Gastroesophageal sphincter (tissue), 4 donors: ENCODE data around the gene HDLBP. TPM values are rescaled to one million over a fixed set of nuclear protein-coding genes. Genes with fewer than 3 reads are reported as not detected.

Experiments used
- ATAC-seq: fragments of 150-250 bp; one replicate; pipeline ENCODE4 v1.9.1; 2016; ENCODE audit warnings: mild to moderate bottlenecking, moderate library complexity
- H3K27ac ChIP-seq, 4 donors: fragments of 200-600 bp; sonication (generic) in 3 of 4; 1 replicate in 3 of 4; 2 replicates in 1 of 4; pipeline ENCODE4 v1.5.1; 2016 to 2019
- H3K27me3 ChIP-seq: fragments of 200-600 bp; sonication (generic); one replicate; pipeline ENCODE4 v1.5.1; 2019
- H3K36me3 ChIP-seq, 2 donors: fragments of 200-600 bp; sonication (generic); one replicate each; pipeline ENCODE4 v1.5.1; 2019; ENCODE audit warnings: control low read depth in 1 of 2
- H3K4me1 ChIP-seq, 3 donors: fragments of 200-600 bp; sonication (generic); 1 replicate in 2 of 3; 2 replicates in 1 of 3; pipeline ENCODE4 v1.5.1; 2016 to 2019; ENCODE audit warnings: control low read depth in 2 of 3
- H3K4me3 ChIP-seq, 2 donors: fragments of 200-600 bp; sonication (generic); one replicate each; pipeline ENCODE4 v1.5.1; 2019; ENCODE audit warnings: mild to moderate bottlenecking in 1 of 2, moderate library complexity in 1 of 2
- H3K9me3 ChIP-seq, 3 donors: fragments of 200-600 bp; sonication (generic); one replicate each; pipeline ENCODE4 v1.5.1; 2017 to 2019; ENCODE audit warnings: control low read depth in 2 of 3
- CTCF ChIP-seq, 4 experiments: fragments of 200-600 bp in 2 of 4; fragments of 450-650 bp in 2 of 4; sonication (generic) in 1 of 4; IDR thresholded peaks; one replicate each; pipeline ENCODE4 v1.5.1; 2017 to 2019; ENCODE audit warnings: antibody characterized with exemption in 4 of 4, mild to moderate bottlenecking in 2 of 4, moderate library complexity in 2 of 4
- EP300 ChIP-seq: sonication (generic); formaldehyde crosslinking; IDR thresholded peaks from one replicate; pipeline ENCODE4 v1.6.1; 2017; ENCODE audit warnings: antibody characterized with exemption, mild to moderate bottlenecking
- POLR2A ChIP-seq, 2 donors: fragments of 450-650 bp; IDR thresholded peaks; one replicate each; pipeline ENCODE4 v1.6.1; 2017; ENCODE audit warnings: antibody characterized with exemption in 2 of 2, mild to moderate bottlenecking in 2 of 2, moderate library complexity in 1 of 2
- POLR2AphosphoS5 ChIP-seq: sonication (generic); formaldehyde crosslinking; IDR thresholded peaks from one replicate; pipeline ENCODE4 v1.6.1; 2017; ENCODE audit warnings: antibody characterized with exemption
- WGBS, 2 donors: methylation state at CpG; one replicate each; pipeline ENCODE4 v1.1.5; 2018; ENCODE audit warnings: low coverage in 1 of 2; 5-methylcytosine and 5-hydroxymethylcytosine counted together
- total RNA-seq, 4 donors: library from RNA; depleted of rRNA; stranded (reverse); fragments of >200 nt; gene quantifications; one replicate each; pipeline ENCODE4 v1.1.0, GENCODE V29; 2016

HDLBP gene
- total RNA-seq, 4 donors from 2014 or later: 279 to 367 (median 295) TPM

- no peaks in the 10 kb centered on the region for H3K4me1 ChIP-seq
- no peaks in the 10 kb centered on the region for H3K9me3 ChIP-seq
- H3K4me3 ChIP-seq: no peak overlapping the region
- 52 to 74% methylated on average over 4 of the region's 4 CpGs for WGBS, 2 donors
- no peaks in the 10 kb centered on the region for H3K27me3 ChIP-seq
- H3K27ac ChIP-seq: peak overlapping the region in 1 of 4 donors; percentile 46
- ATAC-seq: peak; percentile 84
- H3K36me3 ChIP-seq: peaks cover 0 to 88% of the 10 kb centered on the region in 2 donors
- TF ChIP-seq CTCF (IDR thresholded peaks at IDR 0.05) (no peak), POLR2AphosphoS5 (peak; percentile 63)
These were observed 135.6 kb downstream of the HDLBP start for GRCh38 chr2:241179899-241180298.

GRCh38 chr2:241178961-241179360 is 136.5 kb downstream of the HDLBP start:
- no peaks in the 10 kb centered on the region for H3K9me3 ChIP-seq
- no peaks in the 10 kb centered on the region for H3K27me3 ChIP-seq
- H3K4me3 ChIP-seq: no peak overlapping the region
- no peak for ATAC-seq
- H3K4me1 ChIP-seq: no peaks in the 10 kb centered on the region
- H3K27ac ChIP-seq: peak overlapping the region in 3 of 4 donors; percentile 29 to 51 (median 46)
- 71 to 74% methylated on average over 2 to 4 of the region's 4 CpGs for WGBS, 2 donors
- TF ChIP-seq EP300 (no peak), POLR2A (IDR thresholded peaks at IDR 0.05) (no peak), CTCF (IDR thresholded peaks at IDR 0.05) (no peak), POLR2AphosphoS5 (no peak)
- H3K36me3 ChIP-seq: peaks cover 0 to 97% of the 10 kb centered on the region in 2 donors

- WGBS, 2 donors: 96 to 98% methylated on average over 3 to 7 of the region's 12 CpGs
- Histone ChIP-seq H3K9me3 (no peaks in the 10 kb centered on the region), H3K36me3 (peaks cover 0 to 94% of the 10 kb centered on the region in 2 donors), H3K27ac (no peak overlapping the region), H3K4me1 (no peaks in the 10 kb centered on the region), H3K27me3 (no peaks in the 10 kb centered on the region), H3K4me3 (no peak overlapping the region)
- no peak for ATAC-seq
- TF ChIP-seq CTCF (IDR thresholded peaks at IDR 0.05): no peak
- no peak for TF ChIP-seq POLR2AphosphoS5
- no peak for TF ChIP-seq POLR2A (IDR thresholded peaks at IDR 0.05)
- TF ChIP-seq EP300: no peak
These were observed 137.7 kb downstream of the HDLBP start for GRCh38 chr2:241177526-241178334.

Other genes starting within 250 kb of the HDLBP start
- gene MTERF4, start 213.4 kb downstream of the HDLBP start, total RNA-seq: 10 to 100 TPM; 27.1 to 33.0 (median 32.1) TPM
- gene PASK, start 166.2 kb downstream of the HDLBP start, total RNA-seq: 1 to 10 TPM; 1.6 to 6.5 (median 4.4) TPM
- gene PPP1R7, start 165.2 kb downstream of the HDLBP start, total RNA-seq: 10 to 100 TPM; 62.3 to 90.7 (median 73.3) TPM
- gene ANO7, start 127.0 kb downstream of the HDLBP start, total RNA-seq: under 1 TPM; 0.16 to 0.81 (median 0.53) TPM
- gene SEPTIN2, start 253 bp upstream of the HDLBP start, total RNA-seq: 100 to 1,000 TPM; 317 to 360 (median 330) TPM
- 10 to 100 TPM; 27.6 to 44.0 (median 35.9) TPM for gene FARP2, start 40.6 kb upstream of the HDLBP start, total RNA-seq
- 100 to 1,000 TPM; 125 to 234 (median 174) TPM for gene STK25, start 192.9 kb upstream of the HDLBP start, total RNA-seq
- gene BOK, start 243.1 kb upstream of the HDLBP start, total RNA-seq: 100 to 1,000 TPM in 1 of 4 donors, 10 to 100 TPM in 3; 46.0 to 128 (median 66.3) TPM